Thyroid gland (tissue), 4 donors: Measurements from ENCODE around the gene CTDNEP1. TPM values are rescaled to one million over a fixed set of nuclear protein-coding genes. Genes with fewer than 3 reads are reported as not detected.
A peak's percentile ranks its signal among the peaks of the same experiment; 100 is the strongest.

Experiments used
- DNase-seq, 2 donors: peaks; one replicate each; pipeline ENCODE4 v3.0.0-alpha.2; 2019
- H3K27ac ChIP-seq, 3 donors: fragments of 200-600 bp; sonication (generic); 1 replicate in 2 of 3; 2 replicates in 1 of 3; pipeline ENCODE4 v1.5.1; 2016 to 2019; ENCODE audit warnings: mild to moderate bottlenecking in 1 of 3, moderate library complexity in 1 of 3
- H3K27me3 ChIP-seq: fragments of 200-600 bp; sonication (generic); one replicate; pipeline ENCODE4 v1.5.1; 2019
- H3K36me3 ChIP-seq, 2 donors: fragments of 200-600 bp; sonication (generic); one replicate each; pipeline ENCODE4 v1.5.1; 2016 to 2019
- H3K4me1 ChIP-seq, 2 donors: fragments of 200-600 bp; sonication (generic); one replicate each; pipeline ENCODE4 v1.5.1; 2017 to 2019
- H3K4me3 ChIP-seq, 3 donors: fragments of 200-600 bp; sonication (generic); replicated peaks in 1 of 3; 1 replicate in 2 of 3; 2 replicates in 1 of 3; pipeline ENCODE4 v1.5.1; 2016; ENCODE audit warnings: mild to moderate bottlenecking in 1 of 3
- H3K9me3 ChIP-seq: fragments of 200-600 bp; sonication (generic); one replicate; pipeline ENCODE4 v1.5.1; 2017
- CTCF ChIP-seq, 6 experiments: fragments of 200-600 bp in 3 of 6; fragments of 450-650 bp in 3 of 6; sonication (generic) in 3 of 6; IDR thresholded peaks; one replicate each; pipeline ENCODE4 v1.5.1; 2016 to 2019; ENCODE audit warnings: antibody characterized with exemption in 6 of 6, mild to moderate bottlenecking in 2 of 6, inconsistent platforms in 1 of 6, moderate library complexity in 1 of 6
- POLR2A ChIP-seq, 2 donors: fragments of 450-650 bp; IDR thresholded peaks; one replicate each; pipeline ENCODE4 v1.6.1; 2017; ENCODE audit warnings: antibody characterized with exemption in 2 of 2, mild to moderate bottlenecking in 2 of 2, moderate library complexity in 1 of 2
- WGBS, 2 donors: methylation state at CpG; one replicate each; pipeline ENCODE4 v1.1.5; 2017; 5-methylcytosine and 5-hydroxymethylcytosine counted together
- intact Hi-C: fragments of 100-400 bp; cut with DNase I; formaldehyde crosslinking; loops from one replicate; pipeline ENCODE4 v1.15.1; 2023
- total RNA-seq, 4 donors: library from RNA; depleted of rRNA; stranded (reverse); fragments of >200 nt; gene quantifications; one replicate each; pipeline ENCODE4 v1.2.3, GENCODE V29; 2016

Gene CTDNEP1
- total RNA-seq, 4 donors from 2014 or later: 35.1 to 70.4 (median 48.4) TPM

GRCh38 chr17:7218758-7219157 is 32.8 kb downstream of the CTDNEP1 start:
- intact Hi-C loops: no loop called here
- Histone ChIP-seq H3K27me3 (no peaks in the 10 kb centered on the region), H3K9me3 (no peaks in the 10 kb centered on the region), H3K27ac (peak overlapping the region in 2 of 3 donors; percentile 97 to 98), H3K4me3 (no peak overlapping the region), H3K36me3 (peaks cover 21 to 27% of the 10 kb centered on the region in 2 donors), H3K4me1 (peaks cover 35 to 69% of the 10 kb centered on the region in 2 donors)
- 61 to 71% methylated on average over 6 of the region's 6 CpGs for WGBS, 2 donors
- DNase-seq: no peak
- TF ChIP-seq POLR2A (IDR thresholded peaks at IDR 0.05) (no peak), CTCF (IDR thresholded peaks at IDR 0.05) (no peak)

GRCh38 chr17:7218166-7218565 is 33.4 kb downstream of the CTDNEP1 start:
- intact Hi-C loops: no loop called here

GRCh38 chr17:7217113-7217987 is 34.2 kb downstream of the CTDNEP1 start:
- peaks cover 7 to 14% of the 10 kb centered on the region in 2 donors for H3K36me3 ChIP-seq
- TF ChIP-seq CTCF (IDR thresholded peaks at IDR 0.05) (no peak), POLR2A (IDR thresholded peaks at IDR 0.05) (no peak)
- peak; percentile 40 to 56 for DNase-seq
- intact Hi-C loops: no loop called here
- no peaks in the 10 kb centered on the region for H3K27me3 ChIP-seq
- H3K4me1 ChIP-seq: peaks cover 37 to 72% of the 10 kb centered on the region in 2 donors
- peak overlapping the region in 1 of 3 donors; percentile 41 for H3K4me3 ChIP-seq
- peak overlapping the region; percentile 55 to 83 (median 75) for H3K27ac ChIP-seq
- 1 to 3% methylated on average over 21 to 23 of the region's 32 CpGs for WGBS, 2 donors
- H3K9me3 ChIP-seq: no peaks in the 10 kb centered on the region

More at GRCh38 chr17:7218166-7218565, 33.4 kb downstream of the CTDNEP1 start:
- 59 to 69% methylated on average over 4 to 6 of the region's 6 CpGs for WGBS, 2 donors
- TF ChIP-seq CTCF (IDR thresholded peaks at IDR 0.05) (no peak), POLR2A (IDR thresholded peaks at IDR 0.05) (no peak)
- Histone ChIP-seq H3K27me3 (no peaks in the 10 kb centered on the region), H3K27ac (peak overlapping the region in 1 of 3 donors; percentile 83), H3K4me1 (peaks cover 37 to 72% of the 10 kb centered on the region in 2 donors), H3K36me3 (peaks cover 15 to 22% of the 10 kb centered on the region in 2 donors), H3K4me3 (no peak overlapping the region), H3K9me3 (no peaks in the 10 kb centered on the region)
- DNase-seq: no peak

- Histone ChIP-seq H3K27ac (peak overlapping the region in 2 of 3 donors; percentile 75 to 83), H3K4me3 (peak overlapping the region in 1 of 3 donors; percentile 41), H3K36me3 (peaks cover 0 to 7% of the 10 kb centered on the region in 2 donors), H3K27me3 (no peaks in the 10 kb centered on the region), H3K4me1 (peaks cover 35 to 69% of the 10 kb centered on the region in 2 donors), H3K9me3 (no peaks in the 10 kb centered on the region)
- TF ChIP-seq POLR2A (IDR thresholded peaks at IDR 0.05) (no peak), CTCF (IDR thresholded peaks at IDR 0.05) (no peak)
- no peak for DNase-seq
- 35 to 38% methylated on average over 7 of the region's 7 CpGs for WGBS, 2 donors
- intact Hi-C loops: no loop called here
These were observed 35.1 kb downstream of the CTDNEP1 start for GRCh38 chr17:7216242-7217112.
